H9 (cell line): ENCODE results near the gene PCDH9. TPM values are rescaled to one million over a fixed set of nuclear protein-coding genes. Genes with fewer than 3 reads are reported as not detected.

Experiments used
- DNase-seq: peaks from one replicate; pipeline ENCODE4 v3.0.0-alpha.2; 2017
- H2AFZ ChIP-seq: one replicate; pipeline ENCODE4 v1.6.1; 2013; ENCODE audit warnings: mild to moderate bottlenecking, low read length, control low read depth, moderate library complexity
- H2AK5ac ChIP-seq: 2 replicates; pipeline ENCODE4 v1.6.1; 2013; ENCODE audit warnings: low read length, control low read depth, mixed read lengths; ENCODE audit not compliant: insufficient read length
- H2BK120ac ChIP-seq: one replicate; pipeline ENCODE4 v1.6.1; 2013; ENCODE audit warnings: low read depth, mild to moderate bottlenecking, low read length, control low read depth, inconsistent platforms; ENCODE audit not compliant: poor library complexity, severe bottlenecking
- H2BK12ac ChIP-seq: 2 replicates; pipeline ENCODE4 v1.6.1; 2013; ENCODE audit warnings: low read length, control low read depth, mixed read lengths, low read depth; ENCODE audit not compliant: insufficient read length
- H2BK15ac ChIP-seq: 2 replicates; pipeline ENCODE4 v1.6.1; 2013; ENCODE audit warnings: low read depth, low read length, control low read depth
- H2BK20ac ChIP-seq: one replicate; pipeline ENCODE4 v1.6.1; 2013; ENCODE audit warnings: low read depth, mild to moderate bottlenecking, low read length, control low read depth, inconsistent platforms; ENCODE audit not compliant: poor library complexity, severe bottlenecking
- H2BK5ac ChIP-seq: 2 replicates; pipeline ENCODE4 v1.6.1; 2013; ENCODE audit warnings: low read length, control low read depth, mixed read lengths; ENCODE audit not compliant: insufficient read length
- H3K14ac ChIP-seq: 2 replicates; pipeline ENCODE4 v1.6.1; 2013; ENCODE audit warnings: low read length, control low read depth; ENCODE audit not compliant: insufficient read depth
- H3K18ac ChIP-seq: 2 replicates; pipeline ENCODE4 v1.6.1; 2013; ENCODE audit warnings: low read depth, mild to moderate bottlenecking, mixed read lengths, low read length, control low read depth; ENCODE audit not compliant: insufficient read length
- H3K23ac ChIP-seq: 2 replicates; pipeline ENCODE4 v1.6.1; 2013; ENCODE audit warnings: low read length, control low read depth, mixed read lengths, low read depth; ENCODE audit not compliant: insufficient read length
- H3K23me2 ChIP-seq: 2 replicates; pipeline ENCODE4 v1.6.1; 2013; ENCODE audit warnings: low read depth, mild to moderate bottlenecking, mixed read lengths, low read length, control low read depth; ENCODE audit not compliant: insufficient read length, poor library complexity, severe bottlenecking
- H3K27ac ChIP-seq: 2 replicates; pipeline ENCODE4 v1.5.1; 2013; ENCODE audit warnings: low read length, control low read depth, mixed read lengths, low read depth; ENCODE audit not compliant: insufficient read length
- H3K27me3 ChIP-seq: 2 replicates; pipeline ENCODE4 v1.6.1; 2013; ENCODE audit warnings: low read length, control low read depth, inconsistent platforms; ENCODE audit not compliant: insufficient read depth
- H3K4ac ChIP-seq: 2 replicates; pipeline ENCODE4 v1.6.1; 2013; ENCODE audit warnings: low read depth, mild to moderate bottlenecking, control low read depth, inconsistent platforms, low read length, moderate library complexity
- H3K4me1 ChIP-seq: 2 replicates; pipeline ENCODE4 v1.6.1; 2013; ENCODE audit warnings: low read length, control low read depth, inconsistent platforms; ENCODE audit not compliant: insufficient read depth
- H3K4me2 ChIP-seq: 2 replicates; pipeline ENCODE4 v1.6.1; 2013; ENCODE audit warnings: low read length, control low read depth, mixed read lengths; ENCODE audit not compliant: insufficient read length, insufficient read depth
- H3K56ac ChIP-seq: 2 replicates; pipeline ENCODE4 v1.6.1; 2013; ENCODE audit warnings: low read depth, mild to moderate bottlenecking, mixed read lengths, low read length, control low read depth; ENCODE audit not compliant: insufficient read length
- H3K79me1 ChIP-seq: 2 replicates; pipeline ENCODE4 v1.6.1; 2013; ENCODE audit warnings: low read depth, mild to moderate bottlenecking, moderate library complexity, low read length, control low read depth, inconsistent platforms; ENCODE audit not compliant: insufficient read depth, poor library complexity, severe bottlenecking
- H3K79me2 ChIP-seq: 2 replicates; pipeline ENCODE4 v1.6.1; 2013; ENCODE audit warnings: low read length, control low read depth, inconsistent platforms; ENCODE audit not compliant: insufficient read depth
- H3K9ac ChIP-seq: 2 replicates; pipeline ENCODE4 v1.6.1; 2013; ENCODE audit warnings: low read length, control low read depth, mixed read lengths; ENCODE audit not compliant: insufficient read length; ENCODE audit errors: extremely low read depth
- H3K9me3 ChIP-seq: one replicate; pipeline ENCODE4 v1.6.1; 2013; ENCODE audit warnings: low read depth, low read length, inconsistent platforms; ENCODE audit not compliant: control insufficient read depth
- H3T11ph ChIP-seq: one replicate; pipeline ENCODE4 v1.6.1; 2013; ENCODE audit warnings: mild to moderate bottlenecking, low read length, control low read depth, inconsistent platforms
- H4K20me1 ChIP-seq: one replicate; pipeline ENCODE4 v1.6.1; 2013; ENCODE audit not compliant: control insufficient read depth, insufficient read length, insufficient read depth
- H4K5ac ChIP-seq: 2 replicates; pipeline ENCODE4 v1.6.1; 2013; ENCODE audit warnings: low read depth, mild to moderate bottlenecking, mixed read lengths, low read length, control low read depth; ENCODE audit not compliant: insufficient read length
- H4K8ac ChIP-seq: replicated peaks from 2 replicates; pipeline ENCODE4 v1.6.1; 2013; ENCODE audit warnings: low read length, control low read depth, mixed read lengths, low read depth; ENCODE audit not compliant: insufficient read length
- H4K91ac ChIP-seq: 2 replicates; pipeline ENCODE4 v1.6.1; 2013; ENCODE audit warnings: low read depth, mild to moderate bottlenecking, moderate library complexity, mixed read lengths, low read length, control low read depth; ENCODE audit not compliant: insufficient read length
- H3K27ac Mint-ChIP-seq, 3 experiments: 2 replicates in 2 of 3; 3 replicates in 1 of 3; pipeline ENCODE4 v1.8.0; 2020 to 2021; ENCODE audit warnings: mixed read lengths in 3 of 3, mild to moderate bottlenecking in 1 of 3, moderate library complexity in 1 of 3
- H3K27me3 Mint-ChIP-seq: 2 replicates; pipeline ENCODE4 v1.8.0; 2021; ENCODE audit warnings: low read depth, mild to moderate bottlenecking, moderate library complexity, mixed read lengths
- H3K36me3 Mint-ChIP-seq, 3 experiments: 2 replicates in 2 of 3; 3 replicates in 1 of 3; pipeline ENCODE4 v1.8.0; 2020 to 2021; ENCODE audit warnings: low read depth in 3 of 3, mixed read lengths in 3 of 3; ENCODE audit not compliant: insufficient read depth in 1 of 3
- H3K4me1 Mint-ChIP-seq, 2 experiments: 2 replicates each; pipeline ENCODE4 v1.8.0; 2020; ENCODE audit warnings: mixed read lengths in 2 of 2
- H3K4me3 Mint-ChIP-seq, 2 experiments: 2 replicates in 1 of 2; 3 replicates in 1 of 2; pipeline ENCODE4 v1.8.0; 2020 to 2021; ENCODE audit warnings: mild to moderate bottlenecking in 2 of 2, mixed read lengths in 2 of 2, moderate library complexity in 1 of 2
- H3K9me3 Mint-ChIP-seq, 2 experiments: 2 replicates in 1 of 2; 3 replicates in 1 of 2; pipeline ENCODE4 v1.8.0; 2020; ENCODE audit warnings: mild to moderate bottlenecking in 2 of 2, mixed read lengths in 2 of 2, moderate library complexity in 1 of 2
- WGBS: extraction: QIAGEN DNeasy Blood & Tissue Kit; methylation state at CpG from one replicate; pipeline ENCODE4 v1.1.7; 2013; ENCODE audit warnings: missing lambda C conversion rate, low lambda C conversion rate, mixed read lengths; ENCODE audit not compliant: insufficient read length; ENCODE audit errors: extremely low coverage; 5-methylcytosine and 5-hydroxymethylcytosine counted together
- total RNA-seq: library from RNA; stranded (reverse); gene quantifications from 2 replicates; pipeline ENCODE4 v1.2.1, GENCODE V29; 2021
- TF ChIP-seq, protein P1 (sequence below): fragments of 200-600 bp; sonication (generic); conservative IDR thresholded peaks from 3 replicates; pipeline ENCODE4 v1.8.0; 2021; ENCODE audit warnings: antibody characterized with exemption, mild to moderate bottlenecking

The PCDH9 gene
- total RNA-seq, 1 experiment from 2014 or later, result 0.11 TPM

DNA sequence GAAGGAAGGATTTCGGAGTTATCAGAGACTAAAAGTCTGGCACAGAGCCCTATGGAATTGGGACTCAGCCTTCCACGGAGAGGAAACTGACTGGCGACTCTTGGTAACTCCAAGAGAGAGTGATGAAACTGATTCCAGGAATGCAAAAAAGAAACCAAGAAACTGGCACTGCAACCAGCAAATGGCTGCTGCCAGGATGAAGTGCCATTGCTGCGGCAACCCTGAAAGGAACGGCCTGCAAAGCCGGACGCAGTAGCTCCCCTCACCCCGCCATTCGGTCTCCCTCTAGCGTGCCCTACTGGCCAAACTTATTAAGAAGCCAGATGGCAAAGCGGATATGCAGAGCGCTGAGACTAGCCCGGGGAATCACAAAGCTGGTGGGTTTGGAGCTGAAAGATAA, 236.0 kb downstream of the PCDH9 start:
- Histone ChIP-seq H3K9ac (no peak overlapping the region), H3T11ph (no peak overlapping the region), H4K20me1 (no peaks in the 10 kb centered on the region), H2AK5ac (no peak overlapping the region), H2BK12ac (no peak overlapping the region), H3K27me3 (no peaks in the 10 kb centered on the region), H3K23me2 (no peaks in the 10 kb centered on the region), H3K23ac (no peak overlapping the region), H3K79me1 (no peaks in the 10 kb centered on the region), H4K8ac (no peak overlapping the region), H3K4ac (no peak overlapping the region), H3K18ac (no peak overlapping the region), H3K27ac (no peak overlapping the region), H2BK15ac (no peak overlapping the region), H3K4me1 (no peaks in the 10 kb centered on the region), H3K56ac (no peak overlapping the region), H3K14ac (no peak overlapping the region), H2BK120ac (no peak overlapping the region), H2BK5ac (no peak overlapping the region), H3K9me3 (no peaks in the 10 kb centered on the region), H3K4me2 (peak overlapping the region; percentile 8), H4K91ac (no peak overlapping the region), H2AFZ (peak overlapping the region; percentile 97), H2BK20ac (no peak overlapping the region), H3K79me2 (no peaks in the 10 kb centered on the region), H4K5ac (no peak overlapping the region)
- H3K4me3 Mint-ChIP-seq, result peak overlapping the region in 1 of 2 experiments; percentile 2; a peak in 1 of 5 replicates
- H3K4me1 Mint-ChIP-seq, result peaks cover 6 to 9% of the 10 kb centered on the region in 2 experiments
- no peaks in the 10 kb centered on the region for H3K27me3 Mint-ChIP-seq
- no peaks in the 10 kb centered on the region for H3K9me3 Mint-ChIP-seq
- peak; percentile 85 for DNase-seq
- WGBS, result no CpG with 5 or more reads among the region's 13 CpGs
- no peak overlapping the region for H3K27ac Mint-ChIP-seq
- TF ChIP-seq, protein P1, sequence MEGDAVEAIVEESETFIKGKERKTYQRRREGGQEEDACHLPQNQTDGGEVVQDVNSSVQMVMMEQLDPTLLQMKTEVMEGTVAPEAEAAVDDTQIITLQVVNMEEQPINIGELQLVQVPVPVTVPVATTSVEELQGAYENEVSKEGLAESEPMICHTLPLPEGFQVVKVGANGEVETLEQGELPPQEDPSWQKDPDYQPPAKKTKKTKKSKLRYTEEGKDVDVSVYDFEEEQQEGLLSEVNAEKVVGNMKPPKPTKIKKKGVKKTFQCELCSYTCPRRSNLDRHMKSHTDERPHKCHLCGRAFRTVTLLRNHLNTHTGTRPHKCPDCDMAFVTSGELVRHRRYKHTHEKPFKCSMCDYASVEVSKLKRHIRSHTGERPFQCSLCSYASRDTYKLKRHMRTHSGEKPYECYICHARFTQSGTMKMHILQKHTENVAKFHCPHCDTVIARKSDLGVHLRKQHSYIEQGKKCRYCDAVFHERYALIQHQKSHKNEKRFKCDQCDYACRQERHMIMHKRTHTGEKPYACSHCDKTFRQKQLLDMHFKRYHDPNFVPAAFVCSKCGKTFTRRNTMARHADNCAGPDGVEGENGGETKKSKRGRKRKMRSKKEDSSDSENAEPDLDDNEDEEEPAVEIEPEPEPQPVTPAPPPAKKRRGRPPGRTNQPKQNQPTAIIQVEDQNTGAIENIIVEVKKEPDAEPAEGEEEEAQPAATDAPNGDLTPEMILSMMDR, result peak; percentile 85
- no peaks in the 10 kb centered on the region; a peak in 1 of 7 replicates for H3K36me3 Mint-ChIP-seq
